Central memory CD4-positive, alpha-beta T cell (primary cell): ENCODE results near the gene BTN3A1.
"Not testable (repeated sequence)": the region's sequence is repeated elsewhere in the genome, so short reads cannot be mapped to it uniquely, and the experiment has no call there.

ENCODE experiments used
- DNase-seq: peaks from one replicate; pipeline ENCODE4 v3.0.0; 2022

BTN3A1 gene

DNA sequence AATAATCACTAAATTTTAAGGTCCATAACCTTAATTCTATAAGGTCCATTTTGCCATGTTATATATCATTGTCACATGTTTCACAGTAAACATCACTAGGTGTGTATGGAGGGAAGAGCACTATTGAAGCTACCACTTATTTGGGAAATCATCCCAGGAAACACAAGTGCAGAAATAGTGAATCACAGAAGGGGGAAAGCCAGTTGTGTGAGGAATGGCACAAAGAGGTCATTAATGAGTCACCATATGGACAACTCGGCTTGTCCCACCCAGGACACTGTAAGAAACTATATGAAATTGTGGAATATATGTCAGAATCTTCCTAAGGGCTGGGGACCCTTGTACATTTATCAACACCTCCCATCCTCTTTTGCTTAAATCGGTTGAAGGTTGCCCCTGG lies 13.7 kb downstream of the BTN3A1 start:
- DNase-seq: no peak

- DNase-seq: no peak
Observed at GRCh38 chr6:26416288-26416687, 14.2 kb downstream of the BTN3A1 start.

DNA sequence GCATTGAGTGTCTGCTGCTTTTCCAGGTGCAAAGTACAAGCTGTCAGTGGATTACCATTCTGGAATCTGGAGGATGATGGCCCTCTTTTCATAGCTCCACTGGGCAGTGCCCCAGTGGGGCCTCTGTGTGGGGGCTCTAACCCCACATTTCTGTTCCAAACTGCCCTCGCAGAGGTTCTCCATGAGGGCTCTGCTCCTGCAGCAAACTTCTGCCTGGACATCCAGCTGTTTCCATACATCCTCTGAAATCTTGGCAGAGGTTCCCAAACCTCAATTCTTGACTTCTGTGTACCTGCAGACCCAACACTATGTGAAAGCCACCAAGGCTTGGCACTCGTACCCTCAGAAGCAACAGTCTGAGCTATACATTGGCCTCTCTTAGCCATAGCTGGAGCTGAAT lies 16.0 kb downstream of the BTN3A1 start:
- DNase-seq: not testable (repeated sequence)

DNA sequence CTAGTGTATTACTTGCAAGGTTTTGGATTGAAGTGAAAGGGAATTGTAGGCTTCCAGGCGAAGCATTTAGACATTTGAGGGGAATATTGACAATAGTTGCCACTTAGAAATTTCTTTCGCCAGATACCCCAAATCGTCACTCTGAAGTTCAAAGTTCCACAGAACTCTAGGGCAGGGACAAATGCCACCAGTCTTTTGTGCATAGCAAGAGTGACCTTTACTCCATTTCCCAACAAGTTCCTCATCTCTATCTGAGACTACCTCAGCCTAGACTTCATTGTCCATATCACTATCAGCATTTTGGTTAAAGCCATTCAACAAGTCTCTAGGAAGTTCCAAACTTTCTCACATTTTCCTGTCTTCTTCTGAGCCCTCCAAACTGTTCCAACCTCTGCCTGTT lies 16.7 kb downstream of the BTN3A1 start:
- not testable (repeated sequence) for DNase-seq

DNA sequence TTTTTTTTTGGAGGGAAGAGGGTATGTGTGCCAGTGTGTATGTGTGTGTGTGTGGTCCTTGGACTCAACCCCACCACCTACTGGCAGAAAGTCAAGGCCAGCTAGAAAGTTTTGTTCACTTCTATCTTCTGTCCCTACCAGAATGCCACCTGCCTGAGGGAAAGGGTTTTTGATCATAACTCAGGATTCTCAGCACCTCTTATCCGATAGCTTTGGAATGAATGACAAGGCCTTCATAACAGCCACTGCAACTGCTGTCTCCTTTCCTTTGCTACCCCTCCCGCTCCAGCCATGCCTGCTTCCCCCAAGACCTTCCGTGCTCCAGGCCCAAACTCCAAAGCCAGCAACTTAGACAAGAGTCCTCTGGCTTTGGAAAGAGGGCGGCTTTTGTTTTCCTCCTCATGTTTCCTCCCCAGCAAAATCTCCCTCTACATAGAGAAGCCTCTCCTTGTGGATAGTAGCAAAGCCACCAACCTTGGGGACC lies 18.7 kb downstream of the BTN3A1 start:
- DNase-seq: peak; percentile 27

GRCh38 chr6:26421259-26422144 lies 19.4 kb downstream of the BTN3A1 start:
- peak; percentile 61 for DNase-seq

- no peak for DNase-seq
Observed at GRCh38 chr6:26422329-26422728, 20.3 kb downstream of the BTN3A1 start.

DNA sequence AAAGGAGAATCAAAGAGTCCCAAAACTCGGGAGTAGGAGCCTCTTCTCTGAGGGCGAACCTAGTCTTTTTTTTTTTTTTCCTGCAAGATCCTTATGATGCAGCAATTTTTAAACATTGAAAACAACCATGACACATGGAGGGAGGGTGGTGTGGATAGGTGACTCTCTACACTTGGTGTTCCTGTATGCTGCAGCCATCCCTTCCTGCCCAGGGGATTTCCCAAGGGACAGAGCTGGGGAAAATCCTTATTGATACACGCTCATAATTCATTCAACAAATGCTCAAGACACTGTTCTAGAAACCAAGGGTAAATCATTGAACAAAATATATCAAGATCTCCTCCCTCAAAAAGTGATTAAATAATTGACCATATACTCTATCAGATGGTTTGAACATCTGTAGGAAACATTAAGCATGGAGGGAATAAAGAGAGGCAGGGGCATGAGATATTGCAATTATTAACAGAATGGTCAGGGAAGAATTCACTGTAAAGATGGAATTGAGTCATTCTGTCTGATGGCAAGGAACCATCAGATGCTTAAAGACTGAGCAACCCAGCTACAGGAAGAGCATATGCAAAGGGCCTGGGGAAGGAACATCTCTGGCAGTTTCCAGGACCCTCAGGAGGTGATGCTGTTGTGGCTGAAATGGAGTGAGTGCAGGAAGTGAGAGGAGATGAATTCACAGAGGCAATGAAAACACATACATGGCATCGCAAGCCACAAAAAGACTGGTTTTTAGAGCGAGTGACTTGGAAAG lies 24.8 kb downstream of the BTN3A1 start:
- no peak for DNase-seq

DNA sequence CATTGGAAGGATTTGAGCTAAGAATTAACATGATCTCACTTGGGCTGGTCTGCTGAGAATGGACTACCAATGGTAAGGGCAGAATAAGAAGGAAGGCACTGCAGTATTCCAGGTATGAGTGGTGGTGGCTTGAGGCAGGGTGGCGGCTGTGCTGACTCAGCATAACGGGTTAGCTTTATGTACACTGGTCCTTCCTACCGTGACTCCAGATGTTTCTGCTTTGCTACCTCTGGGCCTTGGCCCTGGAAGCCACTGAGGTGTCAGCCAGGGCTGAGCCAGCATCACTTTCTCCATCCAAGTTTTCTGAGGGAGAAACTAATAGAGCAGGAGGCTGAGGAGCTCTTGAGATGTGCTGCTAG lies 25.4 kb downstream of the BTN3A1 start:
- no peak for DNase-seq

DNA sequence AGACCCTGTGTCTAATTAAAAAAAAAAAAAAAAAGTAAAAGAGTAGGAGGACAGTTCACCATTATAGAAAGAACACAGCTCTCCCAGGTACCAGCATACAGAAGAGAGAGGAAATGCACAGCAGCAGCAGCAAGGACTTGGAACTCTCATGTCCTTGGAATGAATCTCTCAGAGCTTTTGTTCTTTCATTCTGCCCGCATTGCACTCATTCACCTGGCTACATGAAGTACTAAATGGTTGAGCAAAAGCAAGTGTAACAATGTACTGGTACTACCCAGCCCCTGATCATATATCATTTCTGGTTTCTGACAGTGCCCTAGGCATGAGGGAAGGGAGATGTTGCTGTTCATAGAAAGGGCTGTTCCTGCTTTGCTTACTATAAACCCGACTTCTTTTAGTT lies 26.1 kb downstream of the BTN3A1 start:
- no peak for DNase-seq

DNA sequence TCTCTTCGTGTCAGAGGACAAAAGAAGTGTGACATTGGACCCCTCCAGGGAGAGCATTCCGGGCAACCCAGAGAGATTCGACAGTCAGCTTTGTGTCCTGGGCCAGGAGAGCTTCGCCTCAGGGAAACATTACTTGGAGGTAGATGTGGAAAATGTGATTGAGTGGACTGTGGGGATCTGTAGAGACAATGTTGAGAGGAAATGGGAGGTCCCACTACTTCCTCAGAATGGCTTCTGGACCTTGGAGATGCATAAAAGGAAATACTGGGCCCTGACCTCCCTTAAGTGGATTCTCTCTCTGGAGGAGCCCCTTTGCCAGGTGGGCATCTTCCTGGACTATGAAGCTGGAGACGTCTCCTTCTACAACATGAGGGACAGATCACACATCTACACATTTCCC lies 28.7 kb downstream of the BTN3A1 start:
- no peak for DNase-seq

- DNase-seq: no peak
Observed at GRCh38 chr6:26431258-26432172, 29.4 kb downstream of the BTN3A1 start.

- no peak for DNase-seq
Observed at GRCh38 chr6:26432627-26433201, 30.6 kb downstream of the BTN3A1 start.

- DNase-seq: not testable (repeated sequence)
Observed at GRCh38 chr6:26433680-26434079, 31.6 kb downstream of the BTN3A1 start.

DNA sequence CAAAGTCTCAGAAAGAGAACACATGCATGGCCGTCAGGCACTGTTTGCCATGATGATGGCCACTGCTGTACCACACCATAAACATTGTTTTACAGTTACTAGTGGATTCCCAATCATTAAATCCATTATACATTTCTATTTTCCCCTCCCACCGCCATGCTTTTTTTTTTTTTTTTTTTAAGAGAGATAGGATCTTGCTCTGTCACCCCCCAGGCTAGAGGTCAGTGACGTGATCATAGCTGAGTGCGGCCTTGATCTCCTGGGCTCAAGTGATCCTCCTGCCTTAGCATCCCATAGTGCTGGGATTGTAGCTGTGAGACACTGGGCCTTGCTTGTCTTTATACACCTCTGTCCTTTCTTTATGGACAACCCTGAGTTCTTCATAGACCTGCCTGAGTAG lies 33.9 kb downstream of the BTN3A1 start:
- DNase-seq: no peak

DNA sequence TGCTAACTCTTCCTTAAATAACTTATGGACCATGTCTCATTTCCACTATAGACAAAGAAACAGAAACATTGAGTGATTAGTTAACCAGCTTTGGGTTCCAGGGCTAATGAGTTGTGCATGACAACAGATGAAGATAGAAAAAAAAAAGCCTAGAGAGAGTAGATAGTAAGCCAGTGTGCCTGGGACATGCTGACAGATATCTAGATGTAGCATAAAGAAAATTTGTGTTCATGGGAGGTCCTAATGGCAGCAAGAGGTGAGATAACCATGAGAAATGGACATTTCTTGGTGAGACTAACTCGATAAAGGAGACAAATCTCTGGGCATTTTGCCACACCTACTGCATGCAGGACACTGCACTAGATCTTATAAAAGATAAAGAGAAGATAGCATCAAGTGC lies 35.5 kb downstream of the BTN3A1 start:
- no peak for DNase-seq

- no peak for DNase-seq
Observed at GRCh38 chr6:26438000-26438399, 35.9 kb downstream of the BTN3A1 start.

DNA sequence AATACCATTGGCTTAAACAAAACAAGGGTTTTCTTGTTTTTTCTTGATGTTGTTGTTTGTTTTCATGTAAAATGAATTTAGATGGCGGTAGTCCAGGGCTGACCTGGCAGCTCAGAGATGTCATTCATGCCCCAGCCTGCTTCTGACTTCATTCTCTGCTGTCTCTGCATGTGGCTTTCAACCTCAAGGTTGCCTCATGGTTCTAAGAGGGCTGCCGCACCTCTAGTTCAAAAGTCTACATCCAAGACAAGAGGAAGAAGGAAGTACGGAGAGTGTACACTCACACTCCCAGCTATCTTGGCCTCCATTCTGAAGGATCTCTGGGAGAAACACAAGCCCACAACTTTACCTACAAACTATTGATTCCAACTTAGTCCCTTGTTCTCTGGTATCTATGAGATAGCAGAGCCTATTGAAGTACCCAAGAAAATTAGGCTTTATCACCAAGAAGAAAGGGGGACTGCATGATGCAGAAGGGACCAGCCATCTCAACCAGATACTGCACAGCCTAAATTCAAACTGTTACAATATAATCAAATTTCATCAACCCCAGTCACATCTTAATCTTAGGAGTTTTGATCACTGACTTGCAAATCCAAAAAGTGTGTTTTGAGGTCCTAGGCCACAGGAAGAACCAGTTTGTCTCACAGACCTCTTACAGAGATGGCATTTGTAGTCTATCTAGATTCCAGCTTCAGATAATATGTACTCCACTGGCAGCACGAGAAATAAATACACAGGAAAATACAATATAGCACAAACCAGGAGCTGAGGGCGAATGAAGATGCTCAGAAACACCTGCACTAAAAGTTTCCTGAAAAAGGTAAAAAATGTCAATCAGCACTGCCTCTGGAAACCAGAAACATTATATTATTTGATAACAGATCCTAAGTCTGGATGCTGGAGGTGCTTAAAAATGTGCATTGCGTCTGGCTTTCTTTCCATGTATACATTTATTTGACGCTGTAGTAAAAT lies 37.4 kb downstream of the BTN3A1 start:
- DNase-seq: no peak

- no peak for DNase-seq
Observed at GRCh38 chr6:26440977-26441358, 38.9 kb downstream of the BTN3A1 start.

DNA sequence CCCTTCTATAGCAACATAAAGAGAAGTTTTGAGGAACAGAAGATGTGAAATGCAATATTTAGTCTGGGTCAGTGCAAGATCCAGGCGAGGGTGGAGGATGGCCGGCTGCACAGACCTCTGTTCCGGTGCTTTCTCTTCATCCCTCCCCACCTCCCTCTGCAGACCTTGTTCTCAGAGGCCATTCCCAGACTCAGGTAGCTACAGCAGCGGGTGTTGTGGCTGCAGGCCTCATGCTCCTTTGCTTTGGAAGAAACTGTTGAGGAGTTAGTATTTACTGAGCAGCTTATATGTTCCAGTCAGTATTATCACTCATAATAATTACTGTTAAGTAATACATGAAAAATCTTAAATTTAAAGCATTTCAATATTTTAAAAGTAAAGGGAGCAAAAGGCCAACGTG lies 39.9 kb downstream of the BTN3A1 start:
- DNase-seq: no peak

DNA sequence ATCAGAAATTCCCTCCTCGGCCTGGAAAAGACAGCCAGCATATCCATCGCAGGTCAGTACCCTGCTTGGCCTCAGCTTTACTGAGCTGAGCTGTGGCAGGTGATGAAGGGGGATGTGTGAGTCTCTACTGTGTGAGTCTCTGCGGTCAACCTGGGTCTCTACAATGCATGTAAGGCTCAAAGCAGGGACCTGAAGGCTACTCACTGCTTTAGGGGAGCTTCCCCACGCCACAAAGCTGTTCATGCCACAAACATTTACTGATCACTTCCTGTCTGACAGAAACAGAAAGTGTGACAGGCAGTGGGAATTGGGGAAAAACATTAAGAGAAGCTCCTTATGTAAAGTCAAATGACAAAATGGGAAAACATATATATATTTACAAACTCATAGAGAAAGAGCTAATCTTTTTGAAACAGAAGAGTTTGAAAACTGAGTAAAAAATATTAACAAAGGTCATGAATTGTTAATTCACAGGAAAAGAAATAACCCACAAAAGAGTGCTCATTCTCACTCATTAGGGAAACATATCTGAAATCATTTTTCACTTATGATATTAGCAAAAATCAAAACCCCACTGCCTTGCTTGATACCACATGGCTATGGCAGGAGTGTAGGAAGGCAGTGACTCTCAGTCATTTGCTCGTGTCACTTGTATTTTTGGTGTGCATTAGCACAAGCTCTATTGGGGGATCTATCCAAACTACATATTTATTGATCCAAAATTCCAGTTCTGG lies 44.0 kb downstream of the BTN3A1 start:
- DNase-seq: peak; percentile 31
